ENCODE data around the gene SUPT3H. TPM values are rescaled to one million over a fixed set of nuclear protein-coding genes. Genes with fewer than 3 reads are reported as not detected.

Gene SUPT3H
- total RNA-seq, 6 experiments from 2014 or later = 0.95 to 2.8 (median 2.0) TPM

DNA sequence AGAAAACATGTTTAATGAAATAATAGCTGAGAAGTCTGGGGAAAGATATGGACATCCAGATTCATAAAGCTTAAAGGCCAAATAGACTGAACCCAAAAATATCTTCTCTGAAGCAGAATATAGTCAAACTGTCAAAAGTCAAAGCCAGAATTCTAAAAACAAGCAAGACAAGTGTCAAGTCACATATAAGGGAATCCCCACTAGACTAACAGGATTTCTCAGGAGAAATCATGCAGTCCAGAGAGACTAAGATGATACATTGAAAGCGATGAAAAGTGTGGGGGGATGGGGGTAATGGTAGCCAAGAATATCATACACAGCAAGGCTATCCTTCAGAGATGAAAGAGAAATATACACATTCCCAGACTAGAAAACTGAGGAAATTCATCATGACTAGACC is 162.0 kb downstream of the SUPT3H start:
- H3K36me3 ChIP-seq = no peaks in the 10 kb centered on the region
- no peaks in the 10 kb centered on the region for H3K9me3 ChIP-seq
- H3K27me3 ChIP-seq = no peaks in the 10 kb centered on the region
- DNase-seq = no peak
- H3K27ac ChIP-seq = no peak overlapping the region
- H3K4me3 ChIP-seq = no peak overlapping the region
- H3K4me1 ChIP-seq = no peaks in the 10 kb centered on the region
- no peak for ATAC-seq
- TF ChIP-seq, protein P1, sequence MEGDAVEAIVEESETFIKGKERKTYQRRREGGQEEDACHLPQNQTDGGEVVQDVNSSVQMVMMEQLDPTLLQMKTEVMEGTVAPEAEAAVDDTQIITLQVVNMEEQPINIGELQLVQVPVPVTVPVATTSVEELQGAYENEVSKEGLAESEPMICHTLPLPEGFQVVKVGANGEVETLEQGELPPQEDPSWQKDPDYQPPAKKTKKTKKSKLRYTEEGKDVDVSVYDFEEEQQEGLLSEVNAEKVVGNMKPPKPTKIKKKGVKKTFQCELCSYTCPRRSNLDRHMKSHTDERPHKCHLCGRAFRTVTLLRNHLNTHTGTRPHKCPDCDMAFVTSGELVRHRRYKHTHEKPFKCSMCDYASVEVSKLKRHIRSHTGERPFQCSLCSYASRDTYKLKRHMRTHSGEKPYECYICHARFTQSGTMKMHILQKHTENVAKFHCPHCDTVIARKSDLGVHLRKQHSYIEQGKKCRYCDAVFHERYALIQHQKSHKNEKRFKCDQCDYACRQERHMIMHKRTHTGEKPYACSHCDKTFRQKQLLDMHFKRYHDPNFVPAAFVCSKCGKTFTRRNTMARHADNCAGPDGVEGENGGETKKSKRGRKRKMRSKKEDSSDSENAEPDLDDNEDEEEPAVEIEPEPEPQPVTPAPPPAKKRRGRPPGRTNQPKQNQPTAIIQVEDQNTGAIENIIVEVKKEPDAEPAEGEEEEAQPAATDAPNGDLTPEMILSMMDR (IDR thresholded peaks at IDR 0.05) = no peak
- TF ChIP-seq POLR2A (IDR thresholded peaks at IDR 0.05) = no peak
- WGBS (ENCODE audit: insufficient coverage, low coverage, low lambda C conversion rate, missing lambda C conversion rate) = no CpG with 5 or more reads among the region's 1 CpG
- intact Hi-C loops (cut with DNase I) = no loop called here

DNA sequence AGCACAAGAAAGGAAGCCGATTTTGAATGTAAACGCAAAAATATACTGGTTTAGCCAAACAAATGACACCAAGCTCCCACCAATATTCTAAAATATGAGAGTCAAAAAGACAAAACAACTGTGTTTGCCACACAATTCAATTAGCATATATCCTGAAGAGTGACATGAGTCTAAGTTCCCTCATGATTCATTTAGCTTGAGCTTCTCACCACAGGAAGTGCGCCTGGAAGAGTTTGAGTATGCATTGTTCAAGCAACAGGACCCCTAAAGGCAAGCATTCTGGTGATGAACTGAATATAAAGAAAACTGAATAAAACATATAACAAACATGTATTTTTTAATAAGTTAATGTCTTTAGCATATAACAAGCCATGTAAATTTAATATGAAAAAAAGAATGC is 164.8 kb downstream of the SUPT3H start:
- WGBS (ENCODE audit: insufficient coverage, low coverage, low lambda C conversion rate, missing lambda C conversion rate) = 65% methylated on average over 3 of the region's 3 CpGs
- Histone ChIP-seq H3K27me3 (no peaks in the 10 kb centered on the region), H3K36me3 (no peaks in the 10 kb centered on the region), H3K27ac (no peak overlapping the region), H3K4me3 (no peak overlapping the region), H3K9me3 (no peaks in the 10 kb centered on the region), H3K4me1 (no peaks in the 10 kb centered on the region)
- intact Hi-C loops (cut with DNase I) = no loop called here
- ATAC-seq (no peak), DNase-seq (no peak)
- no peak for TF ChIP-seq POLR2A (IDR thresholded peaks at IDR 0.05)
- TF ChIP-seq, protein P1 (IDR thresholded peaks at IDR 0.05) = no peak

DNA sequence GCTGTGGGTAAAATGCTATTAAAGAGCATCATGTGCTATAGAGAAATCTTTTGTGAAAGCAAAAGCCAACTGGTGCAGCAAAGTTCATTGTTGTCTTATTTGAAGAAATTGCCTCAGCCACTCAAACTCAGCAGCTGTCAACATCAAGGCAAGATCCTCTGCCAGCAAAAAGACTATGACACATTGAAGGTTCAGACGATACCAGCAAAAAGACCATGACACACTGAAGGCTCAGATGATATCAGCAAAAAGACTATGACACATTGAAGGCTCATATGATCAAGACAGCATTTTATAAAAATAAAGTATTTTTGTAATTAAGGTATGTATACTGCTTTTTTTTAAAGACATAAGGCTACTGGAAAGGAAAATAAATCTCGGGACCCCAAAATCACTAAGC is 168.0 kb downstream of the SUPT3H start:
- Histone ChIP-seq H3K4me3 (no peak overlapping the region), H3K27me3 (no peaks in the 10 kb centered on the region), H3K36me3 (no peaks in the 10 kb centered on the region), H3K27ac (no peak overlapping the region), H3K9me3 (no peaks in the 10 kb centered on the region), H3K4me1 (no peaks in the 10 kb centered on the region)
- WGBS (ENCODE audit: insufficient coverage, low coverage, low lambda C conversion rate, missing lambda C conversion rate) = 73% methylated on average over 2 of the region's 2 CpGs
- no peak for TF ChIP-seq POLR2A (IDR thresholded peaks at IDR 0.05)
- TF ChIP-seq, protein P1 (IDR thresholded peaks at IDR 0.05) = no peak
- DNase-seq = no peak
- ATAC-seq = no peak
- intact Hi-C loops (cut with DNase I) = no loop called here

DNA sequence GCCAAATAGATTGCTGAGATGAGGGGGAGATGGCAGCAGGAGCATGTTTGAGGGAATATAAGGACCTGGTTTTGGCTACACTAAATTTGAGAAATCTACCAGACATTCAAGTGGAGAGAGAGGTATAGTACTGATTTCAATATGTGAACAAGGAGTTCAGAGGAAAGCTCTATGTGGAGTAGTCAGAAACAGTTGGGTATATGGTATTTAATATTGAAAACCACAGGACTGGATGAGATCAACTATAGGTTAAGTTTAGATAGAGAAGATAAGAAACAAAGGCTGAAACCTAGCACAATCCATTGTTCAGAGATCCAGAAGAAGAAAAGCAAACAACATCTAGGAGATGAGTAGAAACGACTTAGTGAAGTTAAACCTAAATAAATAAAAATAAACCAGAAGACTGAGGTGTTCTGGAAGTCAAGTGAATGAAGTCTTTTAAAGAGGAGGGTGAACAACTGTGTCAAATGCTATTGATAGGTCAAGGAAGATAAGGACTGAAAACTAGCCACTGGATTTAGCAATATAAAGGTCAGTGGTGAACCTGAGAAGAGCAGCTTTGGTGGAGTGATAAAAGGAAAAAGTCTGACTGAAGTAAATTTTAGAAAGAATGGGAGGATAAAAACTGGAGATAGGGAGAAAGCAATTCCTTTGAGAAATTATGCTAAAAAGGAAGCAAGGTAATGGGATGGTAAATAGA is 170.8 kb downstream of the SUPT3H start:
- intact Hi-C loops (cut with DNase I) = no loop called here
- 100% methylated on average over 1 of the region's 1 CpG for WGBS (ENCODE audit: insufficient coverage, low coverage, low lambda C conversion rate, missing lambda C conversion rate)
- Histone ChIP-seq H3K27ac (no peak overlapping the region), H3K36me3 (no peaks in the 10 kb centered on the region), H3K4me1 (no peaks in the 10 kb centered on the region), H3K9me3 (no peaks in the 10 kb centered on the region), H3K4me3 (no peak overlapping the region), H3K27me3 (no peaks in the 10 kb centered on the region)
- TF ChIP-seq POLR2A (IDR thresholded peaks at IDR 0.05) = no peak
- TF ChIP-seq, protein P1 (IDR thresholded peaks at IDR 0.05) = no peak
- ATAC-seq = no peak
- no peak for DNase-seq

Measured in right lobe of liver (tissue), 6 donors.